Muscle of leg (tissue), 9 donors: Measurements from ENCODE around the gene DNM1. TPM values are rescaled to one million over a fixed set of nuclear protein-coding genes. Genes with fewer than 3 reads are reported as not detected.

Source experiments
- polyA plus RNA-seq, 8 donors: library from polyadenylated mRNA; unstranded; fragments of 120-200 nt; gene quantifications; one replicate each; pipeline versions ENCODE4 v1.2.1 to v1.2.3, GENCODE V29; 2013; ENCODE audit warnings: inconsistent platforms in 1 of 8, low replicate concordance in 1 of 8; ENCODE audit not compliant: insufficient read length in 8 of 8, insufficient read depth in 1 of 8
- total RNA-seq: library from RNA; stranded (reverse); fragments of 120-200 nt; gene quantifications from one replicate; pipeline ENCODE4 v1.2.4, GENCODE V29; 2013

Gene DNM1
- total and polyA plus RNA-seq, 9 donors, result 18.5 to 75.6 (median 44.6) TPM

Other genes starting within 250 kb of the DNM1 start
- gene EEIG1, start 222.4 kb upstream of the DNM1 start, total RNA-seq, result 5.1 TPM
- 10 to 100 TPM; 12.3 to 23.5 (median 16.3) TPM for gene EEIG1, start 222.4 kb upstream of the DNM1 start, polyA plus RNA-seq
- gene NAIF1, start 136.1 kb upstream of the DNM1 start, total RNA-seq, result 10.0 TPM
- 1 to 10 TPM; 7.4 to 8.9 (median 8.3) TPM for gene NAIF1, start 136.1 kb upstream of the DNM1 start, polyA plus RNA-seq
- gene SLC25A25, start 135.1 kb upstream of the DNM1 start, total RNA-seq, result 14.6 TPM
- 10 to 100 TPM; 12.9 to 15.3 (median 14.2) TPM for gene SLC25A25, start 135.1 kb upstream of the DNM1 start, polyA plus RNA-seq
- 30.1 TPM for gene PTGES2, start 75.7 kb upstream of the DNM1 start, total RNA-seq
- 10 to 100 TPM; 40.0 to 45.3 (median 41.5) TPM for gene PTGES2, start 75.7 kb upstream of the DNM1 start, polyA plus RNA-seq
- 0.09 TPM for gene LCN2, start 53.9 kb upstream of the DNM1 start, total RNA-seq
- 1 to 10 TPM in 5 of 8 donors, under 1 TPM in 3; 0.72 to 2.8 (median 1.3) TPM for gene LCN2, start 53.9 kb upstream of the DNM1 start, polyA plus RNA-seq
- 41.1 TPM for gene BBLN, start 43.1 kb upstream of the DNM1 start, total RNA-seq
- 10 to 100 TPM; 25.5 to 37.8 (median 29.3) TPM for gene BBLN, start 43.1 kb upstream of the DNM1 start, polyA plus RNA-seq
- gene CIZ1, start 11.8 kb upstream of the DNM1 start, total RNA-seq, result 36.4 TPM
- 100 to 1,000 TPM in 5 of 8 donors, 10 to 100 TPM in 3; 92.8 to 120 (median 104) TPM for gene CIZ1, start 11.8 kb upstream of the DNM1 start, polyA plus RNA-seq
- gene GOLGA2, start 72.6 kb downstream of the DNM1 start, total RNA-seq, result 91.9 TPM
- gene GOLGA2, start 72.6 kb downstream of the DNM1 start, polyA plus RNA-seq, result 100 to 1,000 TPM in 3 of 8 donors, 10 to 100 TPM in 5; 78.6 to 109 (median 90.5) TPM
- 29.9 TPM for gene SWI5, start 72.9 kb downstream of the DNM1 start, total RNA-seq
- 10 to 100 TPM; 20.5 to 29.6 (median 25.0) TPM for gene SWI5, start 72.9 kb downstream of the DNM1 start, polyA plus RNA-seq
- gene TRUB2, start 119.1 kb downstream of the DNM1 start, total RNA-seq, result 23.9 TPM
- gene TRUB2, start 119.1 kb downstream of the DNM1 start, polyA plus RNA-seq, result 10 to 100 TPM; 20.0 to 25.3 (median 23.6) TPM
- 26.0 TPM for gene COQ4, start 119.5 kb downstream of the DNM1 start, total RNA-seq
- 10 to 100 TPM; 24.4 to 39.3 (median 32.8) TPM for gene COQ4, start 119.5 kb downstream of the DNM1 start, polyA plus RNA-seq
- 7.2 TPM for gene SLC27A4, start 137.1 kb downstream of the DNM1 start, total RNA-seq
- gene SLC27A4, start 137.1 kb downstream of the DNM1 start, polyA plus RNA-seq, result 10 to 100 TPM; 11.8 to 16.3 (median 13.2) TPM
- gene URM1, start 168.0 kb downstream of the DNM1 start, total RNA-seq, result 48.3 TPM
- gene URM1, start 168.0 kb downstream of the DNM1 start, polyA plus RNA-seq, result 10 to 100 TPM; 55.4 to 82.2 (median 68.5) TPM
- 57.6 TPM for gene CERCAM, start 217.5 kb downstream of the DNM1 start, total RNA-seq
- gene CERCAM, start 217.5 kb downstream of the DNM1 start, polyA plus RNA-seq, result 100 to 1,000 TPM in 2 of 8 donors, 10 to 100 TPM in 6; 84.1 to 109 (median 97.0) TPM